ENCODE measurements around the gene SPATA12. TPM values are rescaled to one million over a fixed set of nuclear protein-coding genes. Genes with fewer than 3 reads are reported as not detected.
A peak's percentile ranks its signal among the peaks of the same experiment; 100 is the strongest.

The SPATA12 gene
- total and polyA plus RNA-seq, 2 experiments from 2014 or later, result 0.10 to 0.65 TPM

DNA sequence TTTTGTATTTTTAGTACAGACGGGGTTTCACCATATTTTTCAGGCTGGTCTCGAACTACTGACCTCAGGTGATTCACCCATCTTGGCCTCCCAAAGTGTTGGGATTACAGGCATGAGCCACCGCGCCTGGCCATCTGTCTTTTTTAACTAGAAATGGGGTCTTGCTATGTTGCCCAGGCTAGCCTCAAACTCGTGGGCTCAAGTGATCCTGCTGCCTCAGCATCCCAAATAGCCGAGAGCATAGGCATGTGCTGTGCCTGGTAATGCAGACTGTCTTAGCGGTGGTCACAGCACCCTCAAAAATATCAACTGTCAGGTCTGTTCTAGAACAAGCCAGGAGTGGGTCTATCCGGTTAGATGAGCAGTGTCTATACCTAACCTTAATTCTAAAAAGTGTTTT lies 48.2 kb downstream of the SPATA12 start:
- peak overlapping the region; percentile 85 for H3K27ac ChIP-seq (ENCODE audit: low read depth)
- H3K4me1 ChIP-seq (ENCODE audit: insufficient read depth), result peaks cover 28% of the 10 kb centered on the region
- H3K4me3 Mint-ChIP-seq, result no peak overlapping the region
- TF ChIP-seq NANOG (IDR thresholded peaks at IDR 0.05; ENCODE audit: borderline replicate concordance), result no peak
- TF ChIP-seq REST (IDR thresholded peaks at IDR 0.05; ENCODE audit: unreplicated experiment), result no peak
- TF ChIP-seq CREB1 (CRISPR knock-in tag; IDR thresholded peaks at IDR 0.05; ENCODE audit: low read depth), result no peak
- TF ChIP-seq ZNF462 (CRISPR knock-in tag; IDR thresholded peaks at IDR 0.05), result no peak
- no peak for TF ChIP-seq ZNF114 (CRISPR knock-in tag; IDR thresholded peaks at IDR 0.05)
- TF ChIP-seq, protein P1, sequence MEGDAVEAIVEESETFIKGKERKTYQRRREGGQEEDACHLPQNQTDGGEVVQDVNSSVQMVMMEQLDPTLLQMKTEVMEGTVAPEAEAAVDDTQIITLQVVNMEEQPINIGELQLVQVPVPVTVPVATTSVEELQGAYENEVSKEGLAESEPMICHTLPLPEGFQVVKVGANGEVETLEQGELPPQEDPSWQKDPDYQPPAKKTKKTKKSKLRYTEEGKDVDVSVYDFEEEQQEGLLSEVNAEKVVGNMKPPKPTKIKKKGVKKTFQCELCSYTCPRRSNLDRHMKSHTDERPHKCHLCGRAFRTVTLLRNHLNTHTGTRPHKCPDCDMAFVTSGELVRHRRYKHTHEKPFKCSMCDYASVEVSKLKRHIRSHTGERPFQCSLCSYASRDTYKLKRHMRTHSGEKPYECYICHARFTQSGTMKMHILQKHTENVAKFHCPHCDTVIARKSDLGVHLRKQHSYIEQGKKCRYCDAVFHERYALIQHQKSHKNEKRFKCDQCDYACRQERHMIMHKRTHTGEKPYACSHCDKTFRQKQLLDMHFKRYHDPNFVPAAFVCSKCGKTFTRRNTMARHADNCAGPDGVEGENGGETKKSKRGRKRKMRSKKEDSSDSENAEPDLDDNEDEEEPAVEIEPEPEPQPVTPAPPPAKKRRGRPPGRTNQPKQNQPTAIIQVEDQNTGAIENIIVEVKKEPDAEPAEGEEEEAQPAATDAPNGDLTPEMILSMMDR (conservative IDR thresholded peaks at IDR 0.05; ENCODE audit: low read depth in 2 of 2), result no peak
- no peak for TF ChIP-seq EZH2phosphoT487 (IDR thresholded peaks at IDR 0.05; ENCODE audit: unreplicated experiment)
- TF ChIP-seq, protein P2, sequence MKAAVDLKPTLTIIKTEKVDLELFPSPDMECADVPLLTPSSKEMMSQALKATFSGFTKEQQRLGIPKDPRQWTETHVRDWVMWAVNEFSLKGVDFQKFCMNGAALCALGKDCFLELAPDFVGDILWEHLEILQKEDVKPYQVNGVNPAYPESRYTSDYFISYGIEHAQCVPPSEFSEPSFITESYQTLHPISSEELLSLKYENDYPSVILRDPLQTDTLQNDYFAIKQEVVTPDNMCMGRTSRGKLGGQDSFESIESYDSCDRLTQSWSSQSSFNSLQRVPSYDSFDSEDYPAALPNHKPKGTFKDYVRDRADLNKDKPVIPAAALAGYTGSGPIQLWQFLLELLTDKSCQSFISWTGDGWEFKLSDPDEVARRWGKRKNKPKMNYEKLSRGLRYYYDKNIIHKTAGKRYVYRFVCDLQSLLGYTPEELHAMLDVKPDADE (IDR thresholded peaks at IDR 0.05), result no peak
- TF ChIP-seq STAT1 (IDR thresholded peaks at IDR 0.05; ENCODE audit: unreplicated experiment), result no peak
- TF ChIP-seq ZNF331 (CRISPR knock-in tag; IDR thresholded peaks at IDR 0.05; ENCODE audit: low read depth), result no peak
- TF ChIP-seq JUNB (IDR thresholded peaks at IDR 0.05; ENCODE audit: unreplicated experiment), result no peak
- no peak for TF ChIP-seq POLR2AphosphoS5 (IDR thresholded peaks at IDR 0.05; ENCODE audit: low read depth)
- TF ChIP-seq EZH2 (IDR thresholded peaks at IDR 0.05; ENCODE audit: low read depth, unreplicated experiment), result no peak
- 0 out of 2 replicates have a peak, but pooled peaks cover 5% of the 10 kb centered on the region for H3F3A ChIP-seq (replicated peaks; ENCODE audit: low read depth)
- H4K20me1 ChIP-seq (replicated peaks; ENCODE audit: insufficient read depth), result no peaks in the 10 kb centered on the region
- no peaks in the 10 kb centered on the region for H3K9me2 ChIP-seq (ENCODE audit: insufficient read depth)
- H3K36me3 Mint-ChIP-seq (ENCODE audit: low read depth), result peaks cover 91% of the 10 kb centered on the region
- ATAC-seq, result no peak
- peaks cover 30% of the 10 kb centered on the region for H3K4me1 Mint-ChIP-seq
- H3K4me2 ChIP-seq, result no peak overlapping the region
- no peaks in the 10 kb centered on the region for H3K9me3 Mint-ChIP-seq
- peaks cover 16% of the 10 kb centered on the region for H3K27me3 Mint-ChIP-seq (ENCODE audit: insufficient read depth, low read depth, poor library complexity)
- peaks cover 44% of the 10 kb centered on the region for H3K36me3 ChIP-seq (ENCODE audit: insufficient read depth)
- H3K27me3 ChIP-seq (ENCODE audit: insufficient read depth), result no peaks in the 10 kb centered on the region
- no peak overlapping the region for H3K27ac Mint-ChIP-seq
- no peak overlapping the region for H2AFZ ChIP-seq
- H3K79me2 ChIP-seq (replicated peaks; ENCODE audit: insufficient read depth), result no peaks in the 10 kb centered on the region
- DNase-seq (ENCODE audit: low spot score), result no peak
- no peak overlapping the region for H3K4me3 ChIP-seq

All from GM23338 (cell line).